Measurements from ENCODE around the gene CNTN5.

Gene CNTN5

GRCh38 chr11:100094121-100094865 lies 1073.5 kb downstream of the CNTN5 start:
- no peak for ATAC-seq (ENCODE audit: low read depth)
- Histone ChIP-seq H3K4me1 (ENCODE audit: insufficient read depth, poor library complexity, severe bottlenecking) (no peaks in the 10 kb centered on the region), H3K9me3 (ENCODE audit: severe bottlenecking) (no peaks in the 10 kb centered on the region), H3K27me3 (ENCODE audit: insufficient read depth, poor library complexity, severe bottlenecking) (no peaks in the 10 kb centered on the region), H3K36me3 (ENCODE audit: low read depth) (no peaks in the 10 kb centered on the region), H3K27ac (ENCODE audit: poor library complexity, severe bottlenecking) (no peak overlapping the region), H3K4me3 (ENCODE audit: severe bottlenecking) (no peak overlapping the region)
- no peak for DNase-seq (ENCODE audit: low spot score)
- TF ChIP-seq CTCF (IDR thresholded peaks at IDR 0.05; ENCODE audit: poor library complexity, severe bottlenecking) = no peak

DNA sequence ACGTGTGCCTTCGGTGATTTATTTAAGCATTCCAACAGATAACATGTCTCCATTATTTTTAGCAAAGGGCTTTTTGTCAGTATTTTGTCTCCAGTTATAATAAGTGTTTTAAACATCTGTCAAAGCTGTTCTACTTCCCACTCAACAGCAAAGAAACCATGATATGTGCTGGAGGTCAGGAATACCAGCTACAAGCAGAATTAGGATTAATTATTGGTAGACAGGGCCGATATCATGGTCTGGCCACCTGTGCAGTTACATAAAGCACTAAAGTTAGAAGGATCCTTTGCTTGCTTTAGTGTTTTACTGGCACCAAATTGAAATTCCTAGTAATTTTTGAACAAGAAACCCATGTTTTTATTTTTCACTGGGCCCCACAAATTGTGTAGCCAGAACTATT lies 1075.1 kb downstream of the CNTN5 start:
- no peak for TF ChIP-seq CTCF (IDR thresholded peaks at IDR 0.05; ENCODE audit: poor library complexity, severe bottlenecking)
- ATAC-seq (ENCODE audit: low read depth) (no peak), DNase-seq (ENCODE audit: low spot score) (no peak)
- H3K9me3 ChIP-seq (ENCODE audit: severe bottlenecking) = no peaks in the 10 kb centered on the region
- H3K4me3 ChIP-seq (ENCODE audit: severe bottlenecking) = no peak overlapping the region
- no peaks in the 10 kb centered on the region for H3K27me3 ChIP-seq (ENCODE audit: insufficient read depth, poor library complexity, severe bottlenecking)
- H3K27ac ChIP-seq (ENCODE audit: poor library complexity, severe bottlenecking) = no peak overlapping the region
- no peaks in the 10 kb centered on the region for H3K4me1 ChIP-seq (ENCODE audit: insufficient read depth, poor library complexity, severe bottlenecking)
- H3K36me3 ChIP-seq (ENCODE audit: low read depth) = no peaks in the 10 kb centered on the region

GRCh38 chr11:100098560-100098959 lies 1077.8 kb downstream of the CNTN5 start:
- no peaks in the 10 kb centered on the region for H3K9me3 ChIP-seq (ENCODE audit: severe bottlenecking)
- H3K27me3 ChIP-seq (ENCODE audit: insufficient read depth, poor library complexity, severe bottlenecking) = no peaks in the 10 kb centered on the region
- no peak overlapping the region for H3K27ac ChIP-seq (ENCODE audit: poor library complexity, severe bottlenecking)
- H3K36me3 ChIP-seq (ENCODE audit: low read depth) = no peaks in the 10 kb centered on the region
- no peaks in the 10 kb centered on the region for H3K4me1 ChIP-seq (ENCODE audit: insufficient read depth, poor library complexity, severe bottlenecking)
- no peak overlapping the region for H3K4me3 ChIP-seq (ENCODE audit: severe bottlenecking)
- no peak for DNase-seq (ENCODE audit: low spot score)
- TF ChIP-seq CTCF (IDR thresholded peaks at IDR 0.05; ENCODE audit: poor library complexity, severe bottlenecking) = no peak
- ATAC-seq (ENCODE audit: low read depth) = no peak

- H3K36me3 ChIP-seq (ENCODE audit: low read depth) = no peaks in the 10 kb centered on the region
- H3K4me3 ChIP-seq (ENCODE audit: severe bottlenecking) = no peak overlapping the region
- no peaks in the 10 kb centered on the region for H3K9me3 ChIP-seq (ENCODE audit: severe bottlenecking)
- ATAC-seq (ENCODE audit: low read depth) = no peak
- DNase-seq (ENCODE audit: low spot score) = no peak
- H3K27ac ChIP-seq (ENCODE audit: poor library complexity, severe bottlenecking) = no peak overlapping the region
- H3K27me3 ChIP-seq (ENCODE audit: insufficient read depth, poor library complexity, severe bottlenecking) = no peaks in the 10 kb centered on the region
- no peaks in the 10 kb centered on the region for H3K4me1 ChIP-seq (ENCODE audit: insufficient read depth, poor library complexity, severe bottlenecking)
- no peak for TF ChIP-seq CTCF (IDR thresholded peaks at IDR 0.05; ENCODE audit: poor library complexity, severe bottlenecking)
Observed at GRCh38 chr11:100105255-100105981, 1084.7 kb downstream of the CNTN5 start.

DNA sequence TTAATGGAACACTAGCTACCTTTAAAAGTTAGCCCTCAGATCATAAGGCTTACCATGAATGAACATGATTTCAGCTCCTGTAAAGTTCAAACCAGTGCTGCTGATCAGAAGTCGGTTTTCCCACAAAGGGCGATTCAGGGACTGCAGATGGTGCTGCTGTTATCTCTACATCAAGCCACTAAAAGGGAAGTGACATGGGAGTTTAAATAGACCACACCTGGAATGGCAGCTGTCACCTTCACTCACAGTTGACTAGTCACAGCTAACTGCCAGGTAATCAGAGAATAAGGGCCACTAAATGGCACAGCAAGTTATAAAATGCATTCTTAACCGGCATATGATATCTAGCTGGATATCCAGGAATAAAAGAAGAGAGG lies 1085.2 kb downstream of the CNTN5 start:
- no peaks in the 10 kb centered on the region for H3K9me3 ChIP-seq (ENCODE audit: severe bottlenecking)
- DNase-seq (ENCODE audit: low spot score) (no peak), ATAC-seq (ENCODE audit: low read depth) (no peak)
- no peaks in the 10 kb centered on the region for H3K36me3 ChIP-seq (ENCODE audit: low read depth)
- H3K27me3 ChIP-seq (ENCODE audit: insufficient read depth, poor library complexity, severe bottlenecking) = no peaks in the 10 kb centered on the region
- no peaks in the 10 kb centered on the region for H3K4me1 ChIP-seq (ENCODE audit: insufficient read depth, poor library complexity, severe bottlenecking)
- H3K27ac ChIP-seq (ENCODE audit: poor library complexity, severe bottlenecking) = no peak overlapping the region
- H3K4me3 ChIP-seq (ENCODE audit: severe bottlenecking) = no peak overlapping the region
- no peak for TF ChIP-seq CTCF (IDR thresholded peaks at IDR 0.05; ENCODE audit: poor library complexity, severe bottlenecking)
